ES-I3 (cell line): ENCODE results near the gene PDP2.

Source experiments
- H3K36me3 ChIP-seq: 2 replicates; pipeline ENCODE4 v1.6.1; 2013; ENCODE audit warnings: mild to moderate bottlenecking, low read length, control low read depth, moderate library complexity; ENCODE audit not compliant: insufficient read depth
- H3K4me1 ChIP-seq: 2 replicates; pipeline ENCODE4 v1.6.1; 2013; ENCODE audit warnings: mild to moderate bottlenecking, control low read depth, low read length; ENCODE audit not compliant: insufficient read depth
- H3K9ac ChIP-seq: 2 replicates; pipeline ENCODE4 v1.6.1; 2013; ENCODE audit warnings: low read depth, mild to moderate bottlenecking, low read length, moderate library complexity
- H3K9me3 ChIP-seq: 2 replicates; pipeline ENCODE4 v1.6.1; 2013; ENCODE audit warnings: mild to moderate bottlenecking, low read length, moderate library complexity; ENCODE audit not compliant: control insufficient read depth, insufficient read depth

PDP2 gene

DNA sequence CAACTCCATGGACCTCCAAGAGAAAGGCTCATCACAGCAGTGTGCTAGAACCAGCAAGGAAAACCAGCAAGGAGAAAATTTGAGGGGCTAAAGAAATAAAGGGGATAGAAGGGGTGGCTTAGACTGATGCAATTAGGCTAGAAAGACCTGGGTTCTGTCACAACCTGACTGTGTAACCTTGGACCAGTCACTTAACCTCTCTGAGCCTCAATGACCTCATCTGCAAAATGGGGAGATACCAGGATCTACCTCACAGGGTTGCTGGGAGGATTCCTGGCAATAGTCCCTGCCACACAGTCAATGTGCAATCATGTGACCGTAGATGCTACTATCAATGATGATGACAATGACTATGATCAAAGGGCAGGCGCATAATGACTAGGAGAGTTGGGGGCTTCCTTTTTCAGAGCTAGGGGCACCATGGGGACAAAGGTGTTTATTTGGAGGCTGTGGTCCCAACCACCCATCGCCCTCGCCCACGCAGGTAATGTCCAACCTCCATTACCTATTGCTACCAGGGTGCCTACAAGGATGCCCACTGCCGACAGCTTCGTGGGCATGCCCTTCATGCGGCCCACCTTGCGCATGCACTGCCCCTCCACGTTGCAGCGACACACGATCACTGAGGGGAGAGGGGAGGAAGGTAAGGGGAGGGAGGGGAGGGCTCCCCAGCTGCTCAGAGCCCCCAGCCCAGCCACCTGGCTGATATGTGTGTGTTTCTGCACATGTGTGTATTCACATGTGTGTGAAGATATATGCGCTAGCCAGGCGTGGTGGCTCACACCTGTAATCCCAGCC is 28.6 kb downstream of the PDP2 start:
- Histone ChIP-seq H3K9me3 (no peaks in the 10 kb centered on the region), H3K4me1 (peaks cover 5% of the 10 kb centered on the region), H3K9ac (no peak overlapping the region), H3K36me3 (no peaks in the 10 kb centered on the region)

DNA sequence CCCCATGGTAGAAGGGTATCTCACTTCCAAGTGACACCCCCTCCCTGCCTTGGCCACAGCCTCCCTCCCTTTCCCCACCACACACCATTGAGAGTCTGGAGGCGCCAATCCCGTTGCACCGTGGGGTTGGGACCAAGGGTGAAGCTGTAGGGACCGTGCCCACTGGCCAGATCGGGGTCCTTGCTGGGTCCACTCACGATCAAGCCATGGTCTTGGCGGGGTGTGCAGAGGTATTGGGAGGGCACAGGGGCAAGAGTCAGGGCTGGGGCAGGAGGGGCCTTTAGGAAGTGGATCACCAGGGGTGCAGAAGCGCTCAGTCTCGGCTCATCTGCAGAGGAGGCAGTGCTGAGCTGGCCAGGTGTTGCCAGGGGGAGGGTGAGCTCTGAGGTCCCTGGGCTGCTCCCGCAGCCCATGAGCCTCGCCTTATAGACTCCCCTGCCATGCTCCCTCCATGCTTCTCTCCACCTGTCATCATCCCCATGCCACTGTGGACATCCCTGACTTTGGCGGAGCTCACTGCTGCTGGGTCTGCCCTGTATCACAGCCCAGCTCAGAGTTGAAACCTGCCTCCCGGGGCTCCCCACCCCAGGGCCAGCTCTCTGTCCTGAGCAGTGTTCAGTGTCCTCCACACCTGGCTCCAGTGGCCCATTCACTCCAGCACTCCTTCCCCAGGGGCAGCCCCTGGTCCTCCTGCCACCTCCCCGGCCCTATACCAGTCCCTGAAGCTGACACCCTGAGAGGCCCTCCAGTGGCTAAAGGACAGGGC is 30.0 kb downstream of the PDP2 start:
- Histone ChIP-seq H3K9ac (no peak overlapping the region), H3K4me1 (peaks cover 4% of the 10 kb centered on the region), H3K9me3 (no peaks in the 10 kb centered on the region), H3K36me3 (no peaks in the 10 kb centered on the region)

DNA sequence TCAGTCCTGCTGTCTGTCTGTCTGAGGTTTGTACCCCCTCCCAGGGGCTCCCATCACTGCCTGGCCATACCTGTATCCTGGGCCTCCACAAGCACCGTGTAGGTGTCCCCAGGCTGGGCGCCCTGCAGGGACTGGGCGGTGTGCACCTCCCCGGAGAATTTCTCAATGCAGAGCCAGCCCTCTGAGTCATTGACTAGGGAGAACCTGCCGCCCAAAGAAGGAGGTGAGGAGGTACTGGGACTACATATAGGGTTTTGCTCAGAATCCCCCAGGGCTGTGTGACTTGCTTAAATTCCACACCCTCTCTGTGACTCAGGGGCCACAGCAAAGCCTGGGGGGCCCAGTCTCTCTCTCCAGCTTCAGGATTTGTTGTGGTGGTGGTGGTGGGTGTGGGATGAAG is 30.8 kb downstream of the PDP2 start:
- H3K36me3 ChIP-seq, result no peaks in the 10 kb centered on the region
- H3K9ac ChIP-seq, result no peak overlapping the region
- no peaks in the 10 kb centered on the region for H3K9me3 ChIP-seq
- no peaks in the 10 kb centered on the region for H3K4me1 ChIP-seq

DNA sequence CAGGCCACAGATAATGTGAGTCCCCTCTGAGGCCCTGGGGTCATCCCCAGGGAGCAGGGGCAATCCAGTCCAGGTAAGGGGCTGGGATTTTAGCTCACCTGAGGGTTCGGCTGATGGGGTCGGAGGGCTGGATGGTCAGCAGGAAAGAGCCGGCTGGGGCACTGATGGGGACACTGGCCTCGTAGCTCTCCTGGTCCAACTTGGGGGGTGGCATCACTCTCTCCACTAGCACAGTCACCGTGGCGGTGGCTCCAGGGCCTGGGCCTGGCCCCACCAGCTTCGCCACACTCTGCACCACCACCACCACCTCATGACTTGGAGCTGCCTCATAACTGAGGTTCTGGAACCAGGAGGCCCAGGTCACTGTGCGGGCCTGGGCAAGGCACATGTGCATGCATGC is 31.5 kb downstream of the PDP2 start:
- Histone ChIP-seq H3K4me1 (no peaks in the 10 kb centered on the region), H3K36me3 (no peaks in the 10 kb centered on the region), H3K9me3 (no peaks in the 10 kb centered on the region), H3K9ac (no peak overlapping the region)

DNA sequence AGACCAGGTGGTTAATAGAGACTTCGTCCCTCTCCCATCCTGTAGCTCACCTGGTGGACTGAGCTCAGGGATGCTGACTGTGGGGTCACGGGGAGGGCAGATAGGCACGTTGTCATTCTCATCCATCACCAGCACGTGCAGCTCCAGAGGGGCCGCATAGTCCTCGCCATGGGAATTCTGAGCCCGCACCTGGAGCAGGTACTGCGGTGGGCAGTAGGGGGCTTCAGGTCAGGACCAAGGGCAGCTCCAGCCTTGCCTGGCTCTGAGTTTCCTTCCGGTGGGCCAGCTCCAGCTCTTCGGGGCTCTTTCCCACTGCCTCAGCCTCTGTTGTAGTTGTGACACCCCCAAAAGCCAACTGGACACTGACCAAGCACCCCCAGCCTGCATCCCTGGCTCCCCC is 32.8 kb downstream of the PDP2 start:
- H3K4me1 ChIP-seq, result no peaks in the 10 kb centered on the region
- H3K36me3 ChIP-seq, result no peaks in the 10 kb centered on the region
- no peaks in the 10 kb centered on the region for H3K9me3 ChIP-seq
- H3K9ac ChIP-seq, result no peak overlapping the region

DNA sequence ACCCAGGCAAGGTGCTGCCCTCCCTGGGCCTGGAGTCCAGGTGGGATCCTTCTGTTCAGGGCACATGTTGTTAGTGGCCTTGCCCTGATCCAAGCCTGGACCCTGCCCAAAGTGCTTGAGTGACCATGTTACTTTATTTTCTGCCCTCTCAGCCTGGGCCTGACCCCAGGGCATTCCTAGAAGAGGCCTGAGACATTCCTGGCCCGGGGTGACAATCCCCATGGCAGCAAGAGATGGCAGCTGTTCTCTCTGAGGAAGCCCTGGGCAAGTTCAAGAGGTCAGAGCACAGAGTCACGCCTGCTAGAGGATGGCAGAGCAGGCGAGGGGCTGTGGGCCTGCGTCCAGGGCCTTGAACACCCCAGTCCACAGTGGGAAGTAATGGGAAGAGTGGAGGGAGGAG is 33.4 kb downstream of the PDP2 start:
- H3K4me1 ChIP-seq, result no peaks in the 10 kb centered on the region
- H3K9me3 ChIP-seq, result no peaks in the 10 kb centered on the region
- H3K9ac ChIP-seq, result no peak overlapping the region
- no peaks in the 10 kb centered on the region for H3K36me3 ChIP-seq

DNA sequence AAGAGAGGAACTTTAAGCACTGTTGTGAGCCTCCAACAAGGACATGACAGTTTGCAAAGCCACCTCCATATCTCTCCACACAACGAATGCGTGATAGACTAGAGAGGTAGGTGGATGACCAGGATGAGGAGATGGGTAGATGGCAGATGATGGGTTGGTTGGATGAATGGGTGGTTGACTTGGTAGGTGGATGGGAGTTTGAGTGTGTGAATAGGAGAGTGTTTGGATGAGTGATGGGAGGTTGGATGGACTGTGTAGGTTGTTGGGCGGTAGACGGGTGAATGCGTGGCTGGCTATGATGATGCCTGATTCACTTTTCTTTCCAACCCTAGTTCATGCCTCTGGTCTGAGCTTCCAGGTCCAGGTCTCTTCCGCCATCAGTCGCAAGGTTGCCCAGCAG is 34.2 kb downstream of the PDP2 start:
- H3K9ac ChIP-seq, result no peak overlapping the region
- H3K9me3 ChIP-seq, result no peaks in the 10 kb centered on the region

DNA sequence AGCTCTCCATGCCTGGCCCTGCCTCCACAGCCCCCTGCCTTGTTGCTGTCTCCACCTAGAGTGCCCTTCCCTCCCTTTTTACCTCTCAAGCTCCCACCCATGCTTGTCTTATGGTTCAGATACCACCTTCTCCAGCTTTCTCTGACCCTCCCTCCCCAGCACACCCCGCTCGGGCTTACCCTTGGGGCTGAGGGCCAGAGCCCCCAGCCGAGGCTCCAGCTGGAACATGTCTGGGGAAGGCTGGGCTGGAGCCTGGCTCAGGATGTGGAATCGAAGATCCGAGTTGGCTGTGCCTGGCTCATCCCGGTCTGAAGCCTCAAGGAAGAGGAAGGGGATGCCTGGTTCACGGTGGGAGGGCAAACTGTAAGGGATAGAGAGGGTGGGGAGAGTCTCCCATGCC is 34.7 kb downstream of the PDP2 start:
- Histone ChIP-seq H3K9ac (no peak overlapping the region), H3K4me1 (no peaks in the 10 kb centered on the region; the same call in 1 of the 2 replicates), H3K36me3 (no peaks in the 10 kb centered on the region), H3K9me3 (no peaks in the 10 kb centered on the region)

More for the DNA sequence above, 34.2 kb downstream of the PDP2 start:
- Histone ChIP-seq H3K4me1 (no peaks in the 10 kb centered on the region), H3K36me3 (no peaks in the 10 kb centered on the region)

DNA sequence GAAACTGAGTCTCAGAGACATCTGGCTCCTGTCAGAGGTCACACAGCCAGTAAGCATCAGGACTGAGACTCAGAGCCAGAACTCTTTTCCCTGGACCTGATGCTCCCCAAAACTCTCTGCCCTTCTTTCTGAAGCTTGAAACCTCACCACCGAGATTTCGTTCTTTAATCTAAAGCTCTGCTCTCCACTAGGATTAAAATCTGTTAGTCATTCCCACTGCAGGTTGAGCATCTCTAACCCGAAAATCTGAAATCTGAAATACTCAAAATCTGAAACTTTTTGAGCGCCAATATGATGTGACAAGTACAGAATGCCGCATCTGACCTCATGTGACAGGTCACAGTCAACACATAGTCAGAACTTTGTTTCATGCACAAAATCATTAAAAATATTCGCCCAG is 36.2 kb downstream of the PDP2 start:
- Histone ChIP-seq H3K9me3 (no peaks in the 10 kb centered on the region), H3K36me3 (no peaks in the 10 kb centered on the region), H3K9ac (no peak overlapping the region), H3K4me1 (peaks cover 4% of the 10 kb centered on the region; the same call in 1 of the 2 replicates)

DNA sequence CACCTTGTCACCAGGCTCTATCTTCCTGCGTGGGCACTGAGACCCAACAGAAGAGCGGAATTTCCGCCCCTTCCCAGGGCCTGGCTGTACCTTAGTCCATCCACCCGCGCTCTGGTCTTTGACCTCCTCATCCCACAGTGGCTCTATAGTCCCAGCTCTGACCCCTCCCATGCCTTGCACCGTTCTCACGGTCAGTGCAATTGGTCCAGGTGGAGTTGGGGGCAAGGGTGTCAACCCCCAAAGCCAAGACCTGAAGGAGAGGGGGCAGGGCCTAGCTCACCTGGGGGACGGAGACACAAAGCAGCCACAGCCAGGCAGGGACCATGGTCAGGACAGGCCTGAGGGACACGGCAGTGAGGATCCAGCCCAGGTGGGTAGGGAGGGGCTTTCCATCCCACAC is 37.4 kb downstream of the PDP2 start:
- Histone ChIP-seq H3K4me1 (peaks cover 4% of the 10 kb centered on the region; the same call in 1 of the 2 replicates), H3K9ac (no peak overlapping the region), H3K36me3 (no peaks in the 10 kb centered on the region), H3K9me3 (no peaks in the 10 kb centered on the region)

DNA sequence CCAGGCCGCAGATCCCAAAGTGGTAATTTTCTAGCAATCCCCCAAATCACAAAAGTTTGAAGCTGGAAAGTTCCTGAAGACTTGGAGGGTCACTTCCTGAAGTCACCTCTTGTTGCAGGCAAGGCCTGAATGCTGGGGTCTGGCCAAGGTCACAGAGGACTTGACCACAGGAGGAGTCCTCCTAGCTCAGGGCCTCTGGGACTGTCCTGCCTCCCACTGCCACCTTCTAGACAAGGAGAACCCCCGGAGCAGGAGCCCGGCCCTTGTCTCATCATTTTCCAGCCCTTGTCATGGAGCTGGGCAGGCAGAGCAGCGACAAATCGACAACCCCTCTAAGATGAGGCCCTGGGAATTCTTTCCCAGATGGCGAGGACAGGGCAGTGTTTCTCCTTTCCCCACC is 38.0 kb downstream of the PDP2 start:
- Histone ChIP-seq H3K9me3 (no peaks in the 10 kb centered on the region), H3K4me1 (peaks cover 4% of the 10 kb centered on the region; the same call in 1 of the 2 replicates), H3K9ac (no peak overlapping the region), H3K36me3 (no peaks in the 10 kb centered on the region)

DNA sequence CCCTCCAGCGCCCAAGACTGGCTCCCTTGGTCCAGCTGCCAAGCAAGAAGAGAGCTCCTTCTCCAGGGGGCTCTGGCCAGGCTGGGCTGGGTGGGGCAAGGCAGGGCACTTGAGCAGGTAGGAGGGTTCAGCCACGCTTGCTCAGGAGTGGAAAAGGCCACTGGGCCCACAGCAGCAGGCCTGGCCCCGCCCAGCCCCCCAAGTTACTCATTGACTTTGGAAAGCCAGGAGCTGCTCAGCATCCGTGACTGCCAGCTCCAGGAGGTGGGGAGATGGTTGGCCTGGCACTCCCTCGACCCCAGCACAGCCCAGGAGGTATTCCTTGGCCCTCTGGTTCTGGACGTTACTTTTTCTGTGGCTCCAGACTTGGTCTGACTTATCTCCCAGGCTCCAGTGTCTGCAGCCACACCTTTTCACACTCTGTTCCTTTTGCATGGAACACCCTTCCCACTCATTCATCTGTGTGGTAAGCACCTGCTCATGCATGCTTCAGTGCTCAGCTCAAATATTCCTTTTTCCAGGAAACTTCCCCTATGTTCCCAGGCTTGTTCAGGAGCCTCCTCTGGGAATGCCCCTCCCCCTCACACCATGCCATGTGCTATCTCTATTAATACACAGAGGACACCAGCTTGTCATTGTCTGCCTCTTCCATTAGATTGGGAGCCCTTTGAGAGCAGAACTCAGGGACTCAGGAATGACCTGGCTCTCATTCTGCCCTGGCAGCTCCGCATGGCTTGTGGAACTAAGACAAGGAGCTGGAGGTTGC is 38.7 kb downstream of the PDP2 start, which contains the start of gene CDH16:
Gene CDH16, minus strand, starts transcription at position 83 of the 766 bp plus-strand sequence. CDS start 820 bp downstream, outside the sequence.
- H3K4me1 ChIP-seq, result peaks cover 4% of the 10 kb centered on the region; the same call in 1 of the 2 replicates
- no peaks in the 10 kb centered on the region for H3K36me3 ChIP-seq
- H3K9ac ChIP-seq, result no peak within 1 kb of the TSS
- no peaks in the 10 kb centered on the region for H3K9me3 ChIP-seq

DNA sequence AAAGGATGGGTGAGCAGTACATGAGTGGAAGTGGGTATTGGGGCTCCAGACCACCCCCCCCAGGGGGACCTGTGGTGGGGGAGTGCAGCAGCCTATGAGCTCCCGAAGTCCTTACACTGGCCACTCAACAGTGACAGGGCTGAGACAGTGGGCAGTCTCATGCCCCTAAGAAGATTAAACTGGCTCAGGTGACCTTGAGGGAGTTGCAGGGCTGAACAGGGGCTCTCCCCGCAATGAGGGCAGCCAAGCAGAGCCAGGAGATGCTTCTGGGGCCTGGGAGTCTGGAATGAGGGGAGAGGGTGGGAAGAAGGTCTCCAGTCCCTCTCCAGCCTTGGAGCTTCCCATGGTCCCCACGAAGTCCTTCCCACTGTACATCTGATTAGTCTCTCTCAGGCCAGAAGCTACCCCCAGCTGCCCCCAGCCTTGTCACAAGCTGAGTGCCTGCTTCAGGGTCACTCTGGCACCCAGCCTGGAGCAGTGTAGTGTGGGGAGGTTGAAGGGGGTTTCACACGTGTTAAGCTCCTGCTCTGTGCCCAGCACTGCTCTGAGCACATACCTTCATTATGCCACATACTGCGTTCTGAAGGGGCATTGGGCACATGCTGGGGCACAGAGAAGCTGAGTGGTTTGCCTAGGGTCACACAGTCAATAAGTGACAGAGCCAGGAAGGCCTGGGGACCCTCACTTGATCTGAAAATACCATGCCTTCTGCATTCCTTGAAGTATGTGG is 39.4 kb downstream of the PDP2 start:
- Histone ChIP-seq H3K9me3 (no peaks in the 10 kb centered on the region), H3K9ac (no peak overlapping the region), H3K36me3 (no peaks in the 10 kb centered on the region), H3K4me1 (peaks cover 4% of the 10 kb centered on the region; the same call in 1 of the 2 replicates)

DNA sequence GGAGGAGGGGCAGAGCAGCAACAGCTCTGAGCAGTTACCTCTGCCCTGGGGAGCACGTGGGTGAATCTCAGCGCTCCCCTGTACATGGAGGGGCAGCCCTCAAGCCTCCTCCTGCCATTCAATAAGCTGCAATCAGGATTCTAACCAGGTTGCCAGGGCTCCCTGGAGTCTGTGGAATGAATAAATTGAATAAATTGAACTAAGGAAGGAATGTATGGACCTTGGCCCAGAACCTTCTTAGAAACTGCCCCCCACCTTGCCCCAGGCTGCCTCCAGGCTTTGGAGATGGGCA is 39.9 kb downstream of the PDP2 start:
- Histone ChIP-seq H3K9me3 (no peaks in the 10 kb centered on the region), H3K4me1 (peaks cover 4% of the 10 kb centered on the region; the same call in 1 of the 2 replicates), H3K36me3 (no peaks in the 10 kb centered on the region), H3K9ac (no peak overlapping the region)
